OCI-LY7 (cell line): ENCODE results near the gene ACVR2A. TPM values are rescaled to one million over a fixed set of nuclear protein-coding genes. Genes with fewer than 3 reads are reported as not detected.

ENCODE experiments used
- BruUV-seq: library from RNA; stranded (reverse); fragments of 400-500 nt; replicated peaks from 2 replicates; lab custom pipeline; 2021; lab: Mats Ljungman, UMichigan
- CTCF ChIA-PET: fragments of 300-600 bp; sonication (Branson Sonifier 250); formaldehyde crosslinking; loops from one replicate; lab custom pipeline; 2022; ENCODE audit warnings: antibody characterized with exemption; ENCODE audit not compliant: unreplicated experiment; lab: Charles Lee
- POLR2A ChIA-PET: fragments of 300-600 bp; sonication (Branson Sonifier 250); formaldehyde crosslinking; loops from one replicate; lab custom pipeline; 2022; ENCODE audit warnings: antibody characterized with exemption; lab: Charles Lee
- DNase-seq: peaks from one replicate; pipeline ENCODE4 v3.0.0-alpha.2; 2015; ENCODE audit warnings: low spot score
- H2AFZ ChIP-seq: fragments of 200-600 bp; sonication (generic), shearing (Covaris generic); 2 replicates; pipeline ENCODE4 v1.6.1; 2014; ENCODE audit warnings: mild to moderate bottlenecking, antibody characterized with exemption, low read length, moderate library complexity
- H3K27ac ChIP-seq: fragments of 200-600 bp; sonication (generic); 2 replicates; pipeline ENCODE4 v1.5.1; 2014; ENCODE audit warnings: mixed run types, low read depth, mild to moderate bottlenecking, moderate library complexity, low read length, inconsistent platforms; ENCODE audit not compliant: poor library complexity, severe bottlenecking
- H3K36me3 ChIP-seq: fragments of 200-600 bp; sonication (generic); 2 replicates; pipeline ENCODE4 v1.6.1; 2014; ENCODE audit warnings: mild to moderate bottlenecking, antibody characterized with exemption, low read length, moderate library complexity, mixed read lengths; ENCODE audit not compliant: insufficient read depth
- H3K4me1 ChIP-seq: fragments of 200-600 bp; sonication (generic); 2 replicates; pipeline ENCODE4 v1.5.1; 2014; ENCODE audit warnings: mild to moderate bottlenecking, low read length; ENCODE audit not compliant: insufficient read depth, poor library complexity, severe bottlenecking
- H3K4me2 ChIP-seq: fragments of 200-600 bp; sonication (generic); 2 replicates; pipeline ENCODE4 v1.6.1; 2014; ENCODE audit warnings: mild to moderate bottlenecking, low read length
- H3K4me3 ChIP-seq: fragments of 200-600 bp; sonication (generic); 2 replicates; pipeline ENCODE4 v1.5.1; 2014; ENCODE audit warnings: mild to moderate bottlenecking, low read depth, low read length; ENCODE audit not compliant: poor library complexity, severe bottlenecking
- H3K79me2 ChIP-seq: fragments of 200-600 bp; sonication (generic); 2 replicates; pipeline ENCODE4 v1.6.1; 2016; ENCODE audit warnings: low read depth, mild to moderate bottlenecking, low read length, moderate library complexity, mixed read lengths; ENCODE audit not compliant: insufficient read depth
- H3K9me2 ChIP-seq: fragments of 200-600 bp; sonication (generic); 2 replicates; pipeline ENCODE4 v1.6.1; 2016; ENCODE audit warnings: mild to moderate bottlenecking, low read length, mixed read lengths; ENCODE audit not compliant: insufficient read depth
- H3K9me3 ChIP-seq: fragments of 200-600 bp; sonication (generic); 2 replicates; pipeline ENCODE4 v1.6.1; 2014; ENCODE audit warnings: mild to moderate bottlenecking, mixed run types, low read length, mixed read lengths
- H4K20me1 ChIP-seq: fragments of 200-600 bp; sonication (generic); 2 replicates; pipeline ENCODE4 v1.6.1; 2014; ENCODE audit warnings: mild to moderate bottlenecking, antibody characterized with exemption, low read length, moderate library complexity, mixed read lengths; ENCODE audit not compliant: insufficient read depth
- CTCF ChIP-seq: fragments of 200-600 bp; sonication (generic); conservative IDR thresholded peaks from 2 replicates; pipeline ENCODE4 v1.5.1; 2014; ENCODE audit warnings: mild to moderate bottlenecking, antibody characterized with exemption, low read length, moderate library complexity, mixed read lengths
- EZH2phosphoT487 ChIP-seq: fragments of 200-600 bp; sonication (generic); IDR thresholded peaks from 2 replicates; pipeline ENCODE4 v1.6.1; 2018; ENCODE audit warnings: low read depth, borderline replicate concordance, mild to moderate bottlenecking, mixed run types, antibody characterized with exemption, low read length, moderate library complexity, mixed read lengths
- intact Hi-C: fragments of 100-400 bp; cut with micrococcal nuclease; formaldehyde crosslinking; loops from one replicate; pipeline ENCODE4 v1.10.0; 2022; ENCODE audit not compliant: unreplicated experiment
- total RNA-seq, 2 experiments: library from RNA; depleted of rRNA in 1 of 2; stranded (reverse); fragments of >200 nt in 1 of 2; shearing (Covaris generic) in 1 of 2; gene quantifications; 2 replicates each; pipeline ENCODE4 v1.2.3, GENCODE V29; 2014 to 2022

Gene ACVR2A
- total RNA-seq, 2 experiments from 2014 or later = 1.5 to 2.5 TPM

GRCh38 chr2:147851244-147851930, 6.6 kb downstream of the ACVR2A start:
- no peak for TF ChIP-seq CTCF
- no peak for TF ChIP-seq EZH2phosphoT487

DNA sequence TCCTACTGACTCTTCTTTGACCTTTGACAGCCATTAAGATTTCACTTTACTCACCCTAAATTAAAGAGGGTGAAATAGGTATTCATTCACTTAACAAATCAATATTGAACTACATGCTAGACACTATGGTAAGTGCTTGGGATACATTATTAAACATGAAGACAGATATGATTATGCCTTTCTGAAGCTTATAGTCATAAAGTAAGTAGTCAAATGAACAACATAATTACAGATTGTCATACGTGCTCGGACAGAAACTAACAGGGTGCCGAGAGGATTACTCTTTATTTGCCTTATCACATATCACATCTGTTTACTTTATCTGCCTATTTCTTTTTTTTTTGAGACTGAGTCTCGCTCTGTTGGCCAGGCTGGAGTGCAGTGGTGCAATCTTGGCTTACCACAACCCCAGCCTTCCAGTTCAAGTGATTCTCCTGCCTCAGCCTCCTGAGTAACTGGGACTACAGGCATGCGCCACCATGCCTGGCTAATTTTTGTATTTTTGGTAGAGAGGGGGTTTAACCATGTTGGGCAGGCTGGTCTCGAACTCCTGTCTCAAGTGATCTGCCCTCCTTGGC, 9.8 kb downstream of the ACVR2A start:
- H3K4me3 ChIP-seq = no peak overlapping the region
- H3K36me3 ChIP-seq = no peaks in the 10 kb centered on the region
- H3K9me3 ChIP-seq = no peaks in the 10 kb centered on the region
- no peaks in the 10 kb centered on the region for H3K4me1 ChIP-seq
- no peak overlapping the region for H3K4me2 ChIP-seq
- ChIA-PET POLR2A (no interaction called here), CTCF (no interaction called here)
- H3K27ac ChIP-seq = no peak overlapping the region
- H4K20me1 ChIP-seq = no peaks in the 10 kb centered on the region; the same call in 1 of the 2 replicates
- no peaks in the 10 kb centered on the region for H3K9me2 ChIP-seq
- TF ChIP-seq CTCF = no peak
- BruUV-seq = no TSS peak
- DNase-seq = no peak
- no peaks in the 10 kb centered on the region for H3K79me2 ChIP-seq
- intact Hi-C loops = no loop called here
- no peak overlapping the region for H2AFZ ChIP-seq

More at GRCh38 chr2:147851244-147851930, 6.6 kb downstream of the ACVR2A start:
- no peak for DNase-seq
- CTCF ChIA-PET = no interaction called here
- Histone ChIP-seq H3K79me2 (no peaks in the 10 kb centered on the region), H3K4me2 (no peak overlapping the region), H2AFZ (no peak overlapping the region), H3K4me3 (no peak overlapping the region), H3K4me1 (peaks cover under 1% of the 10 kb centered on the region), H4K20me1 (no peaks in the 10 kb centered on the region; the same call in 1 of the 2 replicates), H3K27ac (no peak overlapping the region), H3K9me2 (no peaks in the 10 kb centered on the region), H3K9me3 (no peaks in the 10 kb centered on the region), H3K36me3 (no peaks in the 10 kb centered on the region)
- POLR2A ChIA-PET = no interaction called here
- intact Hi-C loops = no loop called here
- BruUV-seq = no TSS peak

- no peak overlapping the region for H3K4me2 ChIP-seq
- intact Hi-C loops = no loop called here
- ChIA-PET CTCF (no interaction called here), POLR2A (interaction anchor here (0.7 to 1.6 kb wide), 2 partner anchors 11 to 14 kb away, joined by 3 read pairs; no protein-coding TSS in a partner anchor)
- no peaks in the 10 kb centered on the region; the same call in 1 of the 2 replicates for H4K20me1 ChIP-seq
- no peak for DNase-seq
- H3K79me2 ChIP-seq = no peaks in the 10 kb centered on the region
- no peaks in the 10 kb centered on the region for H3K36me3 ChIP-seq
- H3K9me3 ChIP-seq = no peaks in the 10 kb centered on the region
- TF ChIP-seq EZH2phosphoT487 = no peak
- no peak for TF ChIP-seq CTCF
- no peaks in the 10 kb centered on the region for H3K9me2 ChIP-seq
- BruUV-seq = no TSS peak
- H3K27ac ChIP-seq = no peak overlapping the region
- no peak overlapping the region for H2AFZ ChIP-seq
- H3K4me3 ChIP-seq = no peak overlapping the region
- H3K4me1 ChIP-seq = no peaks in the 10 kb centered on the region
These were observed 10.5 kb downstream of the ACVR2A start for GRCh38 chr2:147855316-147855715.
